Astrocyte of the hippocampus (primary cell): ENCODE data around the gene GUCA1A.
"Not testable (repeated sequence)": the region's sequence is repeated elsewhere in the genome, so short reads cannot be mapped to it uniquely, and the experiment has no call there.

Source experiments
- DNase-seq: peaks from one replicate; pipeline ENCODE4 v3.0.0; 2011; ENCODE audit warnings: low read depth, low spot score

GUCA1A gene

GRCh38 chr6:42210551-42210950, 37.4 kb downstream of the GUCA1A start:
- DNase-seq: no peak

DNA sequence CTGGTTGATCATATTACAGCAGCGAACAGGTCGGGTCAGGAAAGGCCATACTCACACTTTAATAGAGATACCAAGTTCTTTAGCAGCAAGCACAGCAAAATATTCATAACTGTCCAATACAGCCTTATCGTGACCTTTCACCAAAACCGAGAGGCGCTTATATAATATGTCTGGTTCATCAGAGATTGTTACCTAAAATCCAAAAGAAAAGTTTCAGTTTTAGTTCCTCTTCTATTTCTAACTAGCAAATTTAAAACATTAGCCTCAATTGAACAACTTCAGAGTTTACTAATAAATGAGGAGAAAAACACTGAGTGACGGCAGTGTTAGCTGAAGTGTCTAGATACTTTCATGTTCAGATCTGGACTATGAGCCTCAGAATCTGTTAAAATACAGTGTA, 38.6 kb downstream of the GUCA1A start:
- DNase-seq: no peak

- DNase-seq: no peak
These were observed 39.3 kb downstream of the GUCA1A start for GRCh38 chr6:42212442-42212841.

DNA sequence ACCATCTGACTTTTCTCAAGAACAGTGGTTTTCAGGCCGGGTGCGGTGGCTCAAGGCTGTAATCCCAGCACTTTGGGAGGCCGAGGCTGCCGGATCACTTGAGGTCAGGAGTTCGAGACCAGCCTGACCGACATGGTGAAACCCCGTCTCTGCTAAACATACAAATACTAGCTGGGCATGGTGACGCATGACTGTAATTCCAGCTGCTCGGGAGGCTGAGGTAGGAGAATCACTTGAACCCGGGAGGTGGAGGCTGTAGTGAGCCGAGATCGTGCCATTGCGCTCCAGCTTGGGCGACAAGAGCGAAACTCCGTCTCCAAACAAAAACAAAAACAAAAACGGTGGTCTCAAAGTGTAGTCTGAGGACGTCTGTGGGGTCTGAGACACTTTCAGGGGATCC, 43.3 kb downstream of the GUCA1A start:
- DNase-seq: not testable (repeated sequence)

- no peak for DNase-seq
These were observed 44.0 kb downstream of the GUCA1A start for GRCh38 chr6:42217157-42217518.

DNA sequence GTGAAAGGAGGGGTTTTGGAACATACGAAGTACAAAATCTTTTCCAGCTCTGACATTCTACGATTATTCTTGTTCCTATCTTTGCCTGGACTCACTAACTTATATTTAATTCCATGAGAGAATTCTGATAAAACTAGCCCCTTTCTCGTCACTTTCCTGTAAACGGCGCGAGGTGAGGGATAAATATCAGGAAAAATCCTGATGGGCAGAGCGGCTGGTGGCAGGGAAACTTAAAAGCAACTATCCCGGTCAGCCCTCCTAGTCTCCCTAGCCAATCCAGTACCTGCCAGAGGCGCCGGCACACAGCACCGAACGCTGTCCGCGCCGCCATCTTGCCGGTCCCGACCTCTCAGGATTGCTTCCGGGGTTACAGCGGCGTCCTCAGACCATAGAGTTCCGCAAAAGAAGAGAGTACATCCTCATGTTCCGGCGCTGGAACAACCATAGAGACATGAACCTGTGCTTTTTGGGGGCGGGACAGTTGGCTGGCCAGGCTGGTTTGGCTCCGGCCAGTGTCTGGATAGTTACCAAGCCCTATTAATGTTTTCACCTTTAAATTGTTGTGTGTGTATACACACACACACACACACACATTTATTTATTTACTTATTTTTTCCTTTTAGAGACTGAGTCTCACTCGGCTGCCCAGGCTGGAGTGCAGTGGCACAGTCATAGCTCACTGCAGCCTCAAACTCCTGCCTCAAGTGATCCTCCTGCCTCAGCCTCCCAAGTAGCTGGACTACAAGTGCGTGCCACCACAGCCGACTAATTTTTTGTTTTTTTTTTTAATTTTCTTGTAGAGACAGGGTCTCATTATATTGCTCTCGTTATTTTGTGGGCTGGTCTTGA, 44.6 kb downstream of the GUCA1A start, which contains the start of gene MRPS10:
TSS of gene MRPS10 (minus strand) at position 343 of the 849 bp plus-strand sequence. CDS start at position 331, 12 bp downstream.
- DNase-seq: peak; percentile 96

- no peak for DNase-seq
These were observed 47.6 kb downstream of the GUCA1A start for GRCh38 chr6:42220807-42221206.

DNA sequence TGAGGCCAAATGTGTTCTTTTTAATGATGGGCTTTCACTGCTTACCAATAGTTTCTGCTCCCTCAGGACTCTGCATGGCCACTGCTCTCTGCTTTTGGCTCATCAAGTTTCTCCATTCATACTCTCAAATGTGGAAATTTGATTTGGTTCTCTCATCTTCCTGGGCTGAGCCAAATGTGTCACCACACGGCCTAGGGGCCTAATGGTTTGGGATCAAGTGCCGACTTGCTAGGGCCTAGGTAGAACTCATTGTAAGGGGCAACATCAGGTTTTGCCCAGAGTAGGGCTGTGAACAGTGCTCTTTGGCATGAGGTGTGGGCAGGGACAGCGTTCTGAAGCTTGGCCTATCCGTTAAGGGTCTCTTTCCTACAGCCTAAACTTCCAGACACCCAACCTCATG, 48.4 kb downstream of the GUCA1A start:
- no peak for DNase-seq

DNA sequence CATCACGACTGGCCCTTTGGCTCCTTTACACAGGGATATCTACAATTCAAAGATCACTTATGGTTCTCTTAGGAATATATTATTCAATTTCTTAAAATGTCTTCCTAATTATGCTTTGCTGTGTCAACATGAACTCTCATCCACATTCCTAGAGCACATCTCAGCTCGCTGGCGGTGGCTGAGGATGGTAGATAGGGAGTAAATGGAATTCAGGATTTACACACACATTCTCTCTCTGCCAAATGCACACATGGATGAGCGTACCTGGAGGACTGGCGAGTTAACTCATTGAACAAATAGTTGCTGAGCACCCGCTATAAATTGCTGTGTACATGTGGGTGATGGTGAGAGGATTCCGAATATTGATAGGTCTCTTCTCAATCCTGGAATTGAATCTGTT, 49.3 kb downstream of the GUCA1A start:
- no peak for DNase-seq

DNA sequence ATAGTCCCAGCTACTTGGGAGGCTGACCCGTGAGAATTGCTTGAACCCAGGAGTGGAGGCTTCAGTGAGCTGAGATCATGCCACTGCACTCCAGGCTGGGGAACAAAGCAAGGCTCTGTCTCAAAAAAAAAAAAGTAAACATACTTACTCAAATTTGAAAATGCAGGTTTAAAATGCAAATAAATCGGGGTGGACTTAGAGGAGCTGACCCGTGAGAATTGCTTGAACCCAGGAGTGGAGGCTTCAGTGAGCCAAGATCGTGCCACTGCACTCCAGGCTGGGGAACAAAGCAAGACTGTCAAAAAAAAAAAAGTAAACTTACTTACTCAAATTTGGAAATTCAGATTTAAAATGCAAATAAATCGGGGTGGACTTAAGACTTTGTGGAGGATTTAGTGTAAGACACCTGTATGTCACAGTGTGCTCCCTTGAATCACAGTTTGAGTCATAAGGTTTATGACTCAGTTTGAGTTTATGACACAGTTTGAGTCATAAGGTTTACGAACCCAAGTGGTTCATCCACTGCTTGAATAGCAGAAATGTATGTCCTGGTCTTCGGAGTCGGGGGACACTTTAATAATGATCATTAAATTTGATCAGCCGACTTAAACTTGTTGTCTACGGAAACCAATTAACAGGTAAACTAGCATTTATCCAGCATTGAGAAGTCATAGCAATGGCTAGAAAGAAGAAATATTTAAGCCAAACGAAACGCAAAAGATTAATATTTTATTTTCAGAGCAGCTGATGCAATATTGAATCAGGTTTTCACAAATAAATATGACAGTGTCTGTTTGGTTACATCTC, 51.3 kb downstream of the GUCA1A start:
- peak; percentile 55 for DNase-seq

GRCh38 chr6:42225029-42225339, 51.8 kb downstream of the GUCA1A start:
- no peak for DNase-seq

GRCh38 chr6:42225419-42225818, 52.3 kb downstream of the GUCA1A start:
- DNase-seq: no peak

GRCh38 chr6:42226161-42226611, 53.0 kb downstream of the GUCA1A start:
- peak; percentile 51 for DNase-seq

DNA sequence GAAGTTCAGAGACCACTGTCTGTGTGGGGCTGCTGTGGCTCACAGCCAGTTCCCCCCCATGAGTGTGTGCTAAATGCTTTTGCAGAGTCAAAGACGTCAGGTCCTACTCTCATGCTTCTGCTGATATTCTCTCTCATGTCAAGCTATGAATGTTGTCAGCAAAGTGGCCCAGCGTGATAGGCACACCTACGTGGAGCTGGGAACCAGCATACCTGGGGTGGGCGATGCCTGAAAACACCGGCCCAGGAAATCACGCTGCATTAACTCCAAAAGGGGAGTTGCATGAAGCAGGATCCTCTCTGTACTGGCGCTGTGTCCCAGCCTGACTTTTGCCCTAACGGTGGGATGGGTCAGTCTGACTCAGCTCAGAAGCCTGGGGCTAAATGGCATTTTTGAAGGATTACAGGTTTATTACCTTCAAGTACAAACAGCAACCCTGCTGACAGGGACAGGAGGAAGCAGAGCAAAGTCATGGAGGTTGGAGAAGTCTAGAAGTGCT, 53.5 kb downstream of the GUCA1A start:
- DNase-seq: peak; percentile 46

DNA sequence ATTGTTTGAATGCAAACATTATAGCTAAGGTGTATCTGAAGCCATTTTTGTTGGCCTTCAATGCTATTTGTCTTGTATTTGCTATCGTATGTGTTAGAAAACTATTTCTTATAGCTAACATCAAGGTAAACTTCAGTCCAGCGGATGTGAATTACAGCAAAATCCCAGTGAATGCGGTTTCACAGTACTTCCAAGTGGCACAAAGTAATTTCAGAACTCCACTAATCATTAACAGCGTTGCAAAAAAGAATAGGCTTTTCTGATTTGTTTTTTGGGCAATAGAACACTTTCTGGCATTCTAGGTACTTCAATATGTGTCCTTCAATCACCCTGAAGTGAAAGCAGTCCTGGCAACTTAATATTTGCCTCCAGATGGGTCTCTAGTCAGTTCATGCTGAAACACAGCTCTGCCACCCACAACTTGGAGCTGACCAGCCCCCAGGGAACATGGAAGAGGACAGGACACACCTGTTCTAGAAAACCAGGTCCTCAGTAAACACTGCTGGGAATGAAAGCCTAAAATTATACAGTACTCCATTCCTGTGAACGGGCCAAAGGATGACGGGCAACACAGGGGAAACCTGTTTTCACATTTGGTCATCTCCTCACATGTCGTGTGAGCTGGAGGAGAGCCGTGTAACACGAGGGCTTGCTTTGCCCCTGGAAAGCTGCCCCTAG, 54.1 kb downstream of the GUCA1A start:
- no peak for DNase-seq

- no peak for DNase-seq
These were observed 55.1 kb downstream of the GUCA1A start for GRCh38 chr6:42228305-42228704.
